AG04450 (cell line): ENCODE measurements around the gene PRRG4. TPM values are rescaled to one million over a fixed set of nuclear protein-coding genes. Genes with fewer than 3 reads are reported as not detected.

Source experiments
- CTCF ChIA-PET: fragments of 300-600, 350-600 bp; formaldehyde crosslinking; extraction: SDS; loops from one replicate; lab custom pipeline; 2022; ENCODE audit warnings: antibody characterized with exemption, inconsistent platforms; lab: Charles Lee
- POLR2A ChIA-PET: fragments of 350-600 bp; formaldehyde crosslinking; extraction: SDS; loops from one replicate; lab custom pipeline; 2021; ENCODE audit warnings: antibody characterized with exemption, inconsistent platforms; lab: Yijun Ruan, JAX
- DNase-seq: peaks from one replicate; pipeline ENCODE4 v3.0.0-alpha.2; 2011; ENCODE audit warnings: low read depth, low spot score
- H3K27ac ChIP-seq: one replicate; pipeline ENCODE4 v1.5.1; 2012; ENCODE audit warnings: low read depth, low read length, control low read depth
- H3K27me3 ChIP-seq: one replicate; pipeline ENCODE4 v1.6.0; 2012; ENCODE audit warnings: low read length; ENCODE audit not compliant: control insufficient read depth, insufficient read depth
- H3K4me3 ChIP-seq: 2 replicates; pipeline ENCODE4 v1.5.1; 2011; ENCODE audit warnings: mild to moderate bottlenecking, low read depth, low read length, control low read depth
- H3K9me3 ChIP-seq: 2 replicates; pipeline ENCODE4 v1.5.1; 2012; ENCODE audit warnings: low read length; ENCODE audit not compliant: control insufficient read depth, insufficient read depth
- polyA plus RNA-seq: library from polyadenylated mRNA; depleted of rRNA; stranded (reverse); fragments of >200 nt; gene quantifications from 2 replicates; pipeline ENCODE4 v1.2.3, GENCODE V29; 2011; rRNA removed
- TF ChIP-seq, protein P1 (sequence below): IDR thresholded peaks from 2 replicates; pipeline ENCODE4 v1.5.1; 2011; ENCODE audit warnings: low read depth, low read length, control low read depth, inconsistent platforms

PRRG4 gene
- polyA plus RNA-seq, 1 experiment: not detected

- DNase-seq: no peak
- ChIA-PET CTCF (interaction anchor here (0.6 kb wide), 1 partner anchor 202 kb away, joined by 3 read pairs; no protein-coding TSS in a partner anchor), POLR2A (no interaction called here)
Observed at GRCh38 chr11:32897103-32897502, 67.4 kb downstream of the PRRG4 start.

DNA sequence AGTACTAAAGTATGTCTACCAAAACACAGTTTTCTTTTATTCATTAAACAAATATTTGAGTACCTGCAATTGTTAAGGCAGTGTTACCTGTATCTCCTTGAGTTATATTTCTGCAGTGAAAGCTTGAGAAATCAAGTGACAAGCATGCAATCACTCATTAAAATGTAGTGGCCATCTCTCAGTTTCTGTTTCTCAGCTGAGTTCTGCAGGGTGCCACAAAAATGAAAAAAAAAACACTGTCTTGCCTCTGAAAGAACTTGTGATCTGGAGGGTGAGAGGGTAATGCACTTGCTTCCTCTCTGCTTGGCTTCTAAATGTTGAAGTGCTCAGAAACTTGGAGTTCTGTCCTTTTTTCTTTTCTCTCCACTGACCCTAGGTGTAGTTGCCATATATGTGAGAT, 69.7 kb downstream of the PRRG4 start:
- TF ChIP-seq, protein P1, sequence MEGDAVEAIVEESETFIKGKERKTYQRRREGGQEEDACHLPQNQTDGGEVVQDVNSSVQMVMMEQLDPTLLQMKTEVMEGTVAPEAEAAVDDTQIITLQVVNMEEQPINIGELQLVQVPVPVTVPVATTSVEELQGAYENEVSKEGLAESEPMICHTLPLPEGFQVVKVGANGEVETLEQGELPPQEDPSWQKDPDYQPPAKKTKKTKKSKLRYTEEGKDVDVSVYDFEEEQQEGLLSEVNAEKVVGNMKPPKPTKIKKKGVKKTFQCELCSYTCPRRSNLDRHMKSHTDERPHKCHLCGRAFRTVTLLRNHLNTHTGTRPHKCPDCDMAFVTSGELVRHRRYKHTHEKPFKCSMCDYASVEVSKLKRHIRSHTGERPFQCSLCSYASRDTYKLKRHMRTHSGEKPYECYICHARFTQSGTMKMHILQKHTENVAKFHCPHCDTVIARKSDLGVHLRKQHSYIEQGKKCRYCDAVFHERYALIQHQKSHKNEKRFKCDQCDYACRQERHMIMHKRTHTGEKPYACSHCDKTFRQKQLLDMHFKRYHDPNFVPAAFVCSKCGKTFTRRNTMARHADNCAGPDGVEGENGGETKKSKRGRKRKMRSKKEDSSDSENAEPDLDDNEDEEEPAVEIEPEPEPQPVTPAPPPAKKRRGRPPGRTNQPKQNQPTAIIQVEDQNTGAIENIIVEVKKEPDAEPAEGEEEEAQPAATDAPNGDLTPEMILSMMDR: no peak
- no peak overlapping the region for H3K4me3 ChIP-seq
- ChIA-PET POLR2A (no interaction called here), CTCF (no interaction called here)
- no peaks in the 10 kb centered on the region for H3K9me3 ChIP-seq
- H3K27ac ChIP-seq: no peak overlapping the region
- no peak for DNase-seq
- no peaks in the 10 kb centered on the region for H3K27me3 ChIP-seq

More at GRCh38 chr11:32897103-32897502, 67.4 kb downstream of the PRRG4 start:
- no peak overlapping the region for H3K4me3 ChIP-seq
- H3K9me3 ChIP-seq: no peaks in the 10 kb centered on the region; the same call in 1 of the 2 replicates
- no peaks in the 10 kb centered on the region for H3K27me3 ChIP-seq
- TF ChIP-seq, protein P1: no peak
- no peak overlapping the region for H3K27ac ChIP-seq

- H3K9me3 ChIP-seq: no peaks in the 10 kb centered on the region
- CTCF ChIA-PET: no interaction called here
- POLR2A ChIA-PET: no interaction called here
- no peak overlapping the region for H3K4me3 ChIP-seq
- TF ChIP-seq, protein P1: no peak
- H3K27ac ChIP-seq: no peak overlapping the region
- DNase-seq: no peak
- H3K27me3 ChIP-seq: no peaks in the 10 kb centered on the region
Observed at GRCh38 chr11:32902089-32902665, 72.5 kb downstream of the PRRG4 start.

- ChIA-PET POLR2A (interaction anchor here (0.7 to 1.6 kb wide), 3 partner anchors 11 to 135 kb away, joined by 3 to 5 read pairs (median 4); partner anchors contain the start of genes QSER1 and TCP11L1), CTCF (interaction anchor here (0.7 to 2.4 kb wide), 3 partner anchors 11 to 161 kb away, joined by 3 to 7 read pairs (median 3); no protein-coding TSS in a partner anchor)
- Histone ChIP-seq H3K27me3 (no peaks in the 10 kb centered on the region), H3K9me3 (no peaks in the 10 kb centered on the region), H3K4me3 (no peak overlapping the region), H3K27ac (no peak overlapping the region)
- DNase-seq: no peak
- TF ChIP-seq, protein P1: no peak
Observed at GRCh38 chr11:32905028-32905667, 75.4 kb downstream of the PRRG4 start.

Other genes starting within 250 kb of the PRRG4 start
- gene EIF3M, start 246.1 kb upstream of the PRRG4 start, polyA plus RNA-seq: 476 and 584 TPM in 2 replicates
- not detected in 2 replicates for gene CCDC73, start 35.3 kb upstream of the PRRG4 start, polyA plus RNA-seq
- gene QSER1, start 62.9 kb downstream of the PRRG4 start, polyA plus RNA-seq: 14.6 and 16.4 TPM in 2 replicates
- gene DEPDC7, start 186.0 kb downstream of the PRRG4 start, polyA plus RNA-seq: 13.5 and 17.8 TPM in 2 replicates
- gene TCP11L1, start 209.6 kb downstream of the PRRG4 start, polyA plus RNA-seq: 18.7 and 21.4 TPM in 2 replicates